Coronary artery (tissue), 2 donors: ENCODE data around the gene MGMT.

Experiments used
- DNase-seq: peaks from one replicate; pipeline ENCODE4 v3.0.0-alpha.2; 2017; ENCODE audit warnings: low spot score
- H3K27ac ChIP-seq, 2 donors: fragments of 200-600 bp; sonication (generic); one replicate each; pipeline ENCODE4 v1.5.1; 2016 to 2019
- H3K4me3 ChIP-seq: fragments of 200-600 bp; sonication (generic); 2 replicates; pipeline ENCODE4 v1.5.1; 2016; ENCODE audit warnings: mild to moderate bottlenecking, moderate library complexity
- CTCF ChIP-seq: fragments of 200-600 bp; sonication (generic); IDR thresholded peaks from one replicate; pipeline ENCODE4 v1.5.1; 2019; ENCODE audit warnings: antibody characterized with exemption

The MGMT gene

GRCh38 chr10:129725482-129725881, 258.4 kb downstream of the MGMT start:
- H3K4me3 ChIP-seq = no peak overlapping the region
- no peak overlapping the region for H3K27ac ChIP-seq
- TF ChIP-seq CTCF = no peak
- no peak for DNase-seq

GRCh38 chr10:129725890-129726631, 259.0 kb downstream of the MGMT start:
- H3K27ac ChIP-seq = no peak overlapping the region
- DNase-seq = no peak
- no peak for TF ChIP-seq CTCF

GRCh38 chr10:129727071-129727470, 260.0 kb downstream of the MGMT start:
- Histone ChIP-seq H3K4me3 (no peak overlapping the region), H3K27ac (no peak overlapping the region)
- DNase-seq = no peak
- no peak for TF ChIP-seq CTCF

More at GRCh38 chr10:129725890-129726631, 259.0 kb downstream of the MGMT start:
- no peak overlapping the region for H3K4me3 ChIP-seq

- no peak for DNase-seq
- no peak for TF ChIP-seq CTCF
- Histone ChIP-seq H3K27ac (no peak overlapping the region), H3K4me3 (no peak overlapping the region)
Observed at GRCh38 chr10:129727495-129727894, 260.5 kb downstream of the MGMT start.

GRCh38 chr10:129728246-129728820, 261.3 kb downstream of the MGMT start:
- Histone ChIP-seq H3K27ac (no peak overlapping the region), H3K4me3 (no peak overlapping the region)
- TF ChIP-seq CTCF = no peak
- DNase-seq = no peak

GRCh38 chr10:129728905-129729795, 262.1 kb downstream of the MGMT start:
- peak; percentile 65 for DNase-seq
- Histone ChIP-seq H3K27ac (no peak overlapping the region), H3K4me3 (no peak overlapping the region)
- no peak for TF ChIP-seq CTCF
